Measurements from ENCODE around the gene ZMYM4. TPM values are rescaled to one million over a fixed set of nuclear protein-coding genes. Genes with fewer than 3 reads are reported as not detected.

The ZMYM4 gene
- total RNA-seq, 1 donor from 2014 or later: 65.9 TPM

- Mint-ChIP-seq H3K36me3 (ENCODE audit: unreplicated experiment) (peaks cover 34% of the 10 kb centered on the region), H3K9me3 (ENCODE audit: unreplicated experiment) (no peaks in the 10 kb centered on the region), H3K4me3 (ENCODE audit: unreplicated experiment) (no peak overlapping the region), H3K27ac (ENCODE audit: unreplicated experiment) (no peak overlapping the region), H3K4me1 (ENCODE audit: unreplicated experiment) (peaks cover 10% of the 10 kb centered on the region), H3K27me3 (ENCODE audit: unreplicated experiment) (no peaks in the 10 kb centered on the region)
- no peak for TF ChIP-seq CTCF (IDR thresholded peaks at IDR 0.05)
- no peak for DNase-seq (ENCODE audit: extremely low spot score, unreplicated experiment)
Observed at GRCh38 chr1:35470977-35471613, 202.6 kb downstream of the ZMYM4 start.

Other genes with a start within 250 kb of the ZMYM4 start
- gene ZMYM6, start 236.8 kb upstream of the ZMYM4 start, total RNA-seq: 19.9 and 24.7 TPM in 2 replicates
- gene ZMYM1, start 189.3 kb upstream of the ZMYM4 start, total RNA-seq: 16.9 and 17.2 TPM in 2 replicates
- 231 and 241 TPM in 2 replicates for gene SFPQ, start 75.6 kb upstream of the ZMYM4 start, total RNA-seq